Measurements from ENCODE around the gene KIF3B. TPM values are rescaled to one million over a fixed set of nuclear protein-coding genes. Genes with fewer than 3 reads are reported as not detected.

KIF3B gene
- total RNA-seq, 1 donor from 2014 or later: 9.9 TPM

GRCh38 chr20:32356622-32357374, 79.3 kb downstream of the KIF3B start:
- Histone ChIP-seq H3K27me3 (ENCODE audit: low read depth) (no peaks in the 10 kb centered on the region), H3K9me3 (replicated peaks) (peaks cover 3% of the 10 kb centered on the region), H3K36me3 (no peaks in the 10 kb centered on the region), H3K27ac (replicated peaks) (peak overlapping the region; percentile 98), H3K4me3 (peak overlapping the region; percentile 97), H3K4me1 (peaks cover 42% of the 10 kb centered on the region)
- intact Hi-C loops (cut with micrococcal nuclease): no loop called here
- no peak for TF ChIP-seq CTCF (IDR thresholded peaks at IDR 0.05; ENCODE audit: borderline replicate concordance)
- no peak for DNase-seq

- Histone ChIP-seq H3K27me3 (ENCODE audit: low read depth) (no peaks in the 10 kb centered on the region), H3K9me3 (replicated peaks) (peaks cover 3% of the 10 kb centered on the region), H3K36me3 (no peaks in the 10 kb centered on the region), H3K4me3 (peak overlapping the region; percentile 97), H3K4me1 (peaks cover 49% of the 10 kb centered on the region), H3K27ac (replicated peaks) (peak overlapping the region; percentile 98)
- TF ChIP-seq CTCF (IDR thresholded peaks at IDR 0.05; ENCODE audit: borderline replicate concordance): no peak
- DNase-seq: no peak
- intact Hi-C loops (cut with micrococcal nuclease): no loop called here
These were observed 80.0 kb downstream of the KIF3B start for GRCh38 chr20:32357375-32357868.

GRCh38 chr20:32357869-32358631, 80.6 kb downstream of the KIF3B start, which contains the start of gene ASXL1:
Gene ASXL1, plus strand, starts transcription at chr20:32358331. Its CDS starts 445 bp downstream, at chr20:32358776.
- intact Hi-C loops (cut with micrococcal nuclease): no loop called here
- peaks cover 55% of the 10 kb centered on the region for H3K4me1 ChIP-seq
- H3K9me3 ChIP-seq (replicated peaks): peaks cover 3% of the 10 kb centered on the region
- H3K27ac ChIP-seq (replicated peaks): peak within 1 kb of the TSS; percentile 98
- peak; percentile 98 for DNase-seq
- no peaks in the 10 kb centered on the region for H3K36me3 ChIP-seq
- no peaks in the 10 kb centered on the region for H3K27me3 ChIP-seq (ENCODE audit: low read depth)
- H3K4me3 ChIP-seq: peak within 1 kb of the TSS; percentile 97
- peak; percentile 21 for TF ChIP-seq CTCF (IDR thresholded peaks at IDR 0.05; ENCODE audit: borderline replicate concordance)

- no peaks in the 10 kb centered on the region for H3K27me3 ChIP-seq (ENCODE audit: low read depth)
- no peaks in the 10 kb centered on the region for H3K36me3 ChIP-seq
- H3K4me1 ChIP-seq: peaks cover 60% of the 10 kb centered on the region
- no peak for TF ChIP-seq CTCF (IDR thresholded peaks at IDR 0.05; ENCODE audit: borderline replicate concordance)
- peaks cover 3% of the 10 kb centered on the region for H3K9me3 ChIP-seq (replicated peaks)
- intact Hi-C loops (cut with micrococcal nuclease): no loop called here
- peak overlapping the region; percentile 98 for H3K27ac ChIP-seq (replicated peaks)
- no peak for DNase-seq
- peak overlapping the region; percentile 97 for H3K4me3 ChIP-seq
These were observed 81.1 kb downstream of the KIF3B start for GRCh38 chr20:32358632-32358882.

GRCh38 chr20:32358883-32359632, 81.6 kb downstream of the KIF3B start:
- no peak for TF ChIP-seq CTCF (IDR thresholded peaks at IDR 0.05; ENCODE audit: borderline replicate concordance)
- peak overlapping the region; percentile 97 for H3K4me3 ChIP-seq
- no peaks in the 10 kb centered on the region for H3K36me3 ChIP-seq
- no peaks in the 10 kb centered on the region for H3K27me3 ChIP-seq (ENCODE audit: low read depth)
- peak; percentile 79 for DNase-seq
- intact Hi-C loops (cut with micrococcal nuclease): no loop called here
- peaks cover 65% of the 10 kb centered on the region for H3K4me1 ChIP-seq
- peaks cover 3% of the 10 kb centered on the region for H3K9me3 ChIP-seq (replicated peaks)
- peak overlapping the region; percentile 98 for H3K27ac ChIP-seq (replicated peaks)

Measured in left ventricle myocardium inferior (tissue), 1 donor.